Glomerular visceral epithelial cell (primary cell): ENCODE data around the gene RGMB.

Experiments used
- DNase-seq: peaks from one replicate; pipeline ENCODE4 v3.0.0-alpha.2; 2016; ENCODE audit errors: extremely low spot score

RGMB gene

GRCh38 chr5:98827588-98828284, 54.3 kb downstream of the RGMB start:
- no peak for DNase-seq

DNA sequence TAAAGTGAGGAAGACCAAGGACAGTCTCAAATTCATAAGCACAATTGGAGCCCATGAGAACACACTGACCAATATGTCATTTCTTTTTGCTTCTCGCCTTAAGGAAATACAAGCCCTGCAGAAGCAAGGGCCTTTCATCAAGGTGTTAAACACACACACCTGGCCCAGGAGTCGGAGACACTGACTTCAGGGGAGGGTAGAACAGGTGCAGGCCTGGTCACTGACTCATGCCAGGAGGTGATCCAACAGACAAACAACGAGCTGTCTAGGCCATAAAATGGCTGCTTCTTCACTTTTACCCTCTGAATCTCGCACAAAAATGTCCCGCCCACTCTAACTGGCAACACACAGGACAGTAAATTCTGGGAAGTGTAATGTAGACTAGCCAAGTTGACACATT, 62.7 kb downstream of the RGMB start:
- no peak for DNase-seq

- DNase-seq: no peak
Measured at GRCh38 chr5:98839469-98840383, 66.3 kb downstream of the RGMB start.

DNA sequence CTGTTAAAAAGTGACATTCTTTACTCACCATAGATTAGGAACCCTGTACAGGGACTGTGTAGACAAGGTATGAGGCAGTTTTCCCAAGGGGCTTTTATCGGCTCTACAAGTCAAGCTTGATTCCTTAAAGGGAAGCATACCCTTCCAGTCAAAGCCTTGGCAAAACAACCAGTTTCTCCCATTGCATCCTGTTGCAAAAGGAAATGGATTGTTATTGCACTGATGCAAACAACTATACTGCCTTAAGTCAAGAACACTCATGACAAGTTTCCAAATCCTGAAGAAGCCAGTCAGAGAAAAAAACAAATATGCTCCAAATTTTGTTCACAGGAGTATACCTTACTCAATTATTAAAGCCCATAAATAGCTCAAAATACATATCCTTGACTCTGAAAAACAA, 67.5 kb downstream of the RGMB start:
- no peak for DNase-seq

DNA sequence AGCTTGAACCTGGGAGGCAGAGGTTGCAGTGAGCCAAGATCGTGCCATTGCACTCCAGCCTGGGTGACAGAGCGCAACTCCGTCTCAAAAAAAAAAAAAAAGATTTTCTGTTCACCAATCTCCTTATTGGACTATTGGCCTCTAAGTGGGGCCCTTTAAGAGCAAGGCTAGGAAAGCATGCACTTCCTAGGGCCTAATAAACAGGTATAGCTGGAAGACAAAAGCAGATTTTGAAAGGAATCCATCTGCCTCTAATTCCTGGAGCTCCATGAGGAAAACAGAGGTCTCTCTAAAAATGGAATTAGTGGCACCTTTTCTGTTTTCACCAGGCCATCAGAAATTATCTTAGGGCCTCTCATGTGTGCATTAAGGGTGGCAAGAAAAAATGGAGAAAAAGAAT, 70.0 kb downstream of the RGMB start:
- no peak for DNase-seq

DNA sequence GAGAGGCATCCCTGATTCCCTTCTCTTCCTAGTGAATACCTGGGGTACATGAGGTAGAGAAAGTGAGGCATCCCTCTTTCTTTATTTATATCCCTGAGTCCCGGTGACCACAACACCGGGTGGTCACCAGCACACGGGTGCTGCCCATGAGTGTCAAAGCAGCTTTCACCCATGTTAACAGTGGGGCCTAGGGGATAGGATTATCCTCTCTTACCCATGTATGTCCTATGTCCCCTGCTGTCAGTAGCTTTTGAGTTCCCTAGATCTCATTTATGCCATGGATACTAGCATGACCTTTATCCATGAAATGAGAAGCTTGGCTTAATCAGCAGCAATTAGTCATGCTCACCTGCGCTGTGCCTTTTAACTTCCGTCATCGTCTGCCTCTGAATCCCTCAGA, 71.4 kb downstream of the RGMB start:
- DNase-seq: no peak

DNA sequence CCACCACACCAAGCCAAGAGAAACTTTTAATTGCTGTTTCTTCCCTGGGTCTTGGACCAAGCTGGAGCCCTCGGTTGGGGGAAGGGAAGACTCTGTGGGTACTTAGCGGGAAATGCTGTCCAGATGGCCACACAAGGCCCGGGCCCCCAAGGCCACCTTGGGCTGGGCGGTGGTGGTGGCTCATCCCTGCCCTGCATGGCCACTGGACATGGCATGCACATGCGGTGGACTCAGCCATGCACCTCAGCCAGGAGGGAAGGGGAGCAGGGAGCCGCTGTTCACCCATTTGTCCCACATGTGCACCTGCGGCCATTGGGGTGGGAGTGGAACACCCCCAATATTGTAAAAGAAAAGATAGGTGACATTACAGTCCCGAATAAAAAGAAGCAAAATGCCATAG, 72.4 kb downstream of the RGMB start:
- DNase-seq: no peak
